HCT116 (cell line): Measurements from ENCODE around the gene OR2A7. TPM values are rescaled to one million over a fixed set of nuclear protein-coding genes. Genes with fewer than 3 reads are reported as not detected.
"Not testable (repeated sequence)": the region's sequence is repeated elsewhere in the genome, so short reads cannot be mapped to it uniquely, and the experiment has no call there.

Experiments used
- ATAC-seq: fragments of 200-7000 bp; cut with Tn5 transposase; 2 replicates; pipeline ENCODE4 v1.9.1; 2020; ENCODE audit warnings: mild to moderate bottlenecking, moderate library complexity
- BruUV-seq: library from RNA; stranded (reverse); fragments of 400-500 nt; replicated peaks from 2 replicates; lab custom pipeline; 2021; lab: Mats Ljungman, UMichigan
- CTCF ChIA-PET: fragments of 300-600 bp; sonication (Branson Sonifier 250); formaldehyde crosslinking; loops from one replicate; lab custom pipeline; 2021; ENCODE audit warnings: antibody characterized with exemption; lab: Charles Lee
- POLR2A ChIA-PET: fragments of 300-600, 350-600 bp; sonication (Branson Sonifier 250); formaldehyde crosslinking; loops from one replicate; lab custom pipeline; 2021; ENCODE audit warnings: antibody characterized with exemption; lab: Charles Lee
- RAD21 ChIA-PET, 2 experiments: fragments of 300-600 bp; sonication (Branson Sonifier 250); formaldehyde crosslinking; loops; one replicate each; lab custom pipeline; 2023; ENCODE audit warnings: low total read pairs in 2 of 2; ENCODE audit not compliant: uncharacterized antibody in 2 of 2, unreplicated experiment in 2 of 2, low non-redundant PET in 1 of 2; lab: Charles Lee
- DNase-seq: peaks from one replicate; pipeline ENCODE4 v3.0.0-alpha.2; 2010; ENCODE audit warnings: low read depth, low spot score
- H2AFZ ChIP-seq: fragments of 200-600 bp; shearing (Covaris generic), sonication (generic); 2 replicates; pipeline ENCODE4 v1.6.1; 2017; ENCODE audit warnings: low read depth, mixed run types, mixed read lengths, antibody characterized with exemption, low read length; ENCODE audit not compliant: poor library complexity, severe bottlenecking
- H3K27ac ChIP-seq: 2 replicates; pipeline ENCODE4 v1.5.1; 2012; ENCODE audit warnings: low read depth, low read length
- H3K27me3 ChIP-seq: fragments of 200-600 bp; sonication (generic); 2 replicates; pipeline ENCODE4 v1.6.1; 2016; ENCODE audit warnings: mixed run types, low read length, mixed read lengths; ENCODE audit not compliant: insufficient read depth
- H3K36me3 ChIP-seq, 2 experiments: fragments of 200-500 bp in 1 of 2; fragments of 200-600 bp in 1 of 2; sonication (Bioruptor generic) in 1 of 2; sonication (generic) in 1 of 2; 2 replicates each; pipeline versions ENCODE4 v1.5.1 to v1.6.1; 2014 to 2016; ENCODE audit warnings: low read length in 2 of 2, inconsistent platforms in 1 of 2, mixed read lengths in 1 of 2, mixed run types in 1 of 2; ENCODE audit not compliant: insufficient read depth in 2 of 2, control insufficient read depth in 1 of 2
- H3K4me1 ChIP-seq, 2 experiments: fragments of 200-600 bp in 1 of 2; sonication (generic) in 1 of 2; 2 replicates each; pipeline versions ENCODE4 v1.5.1 to v1.6.1; 2012 to 2017; ENCODE audit warnings: low read length in 2 of 2, inconsistent platforms in 1 of 2, mild to moderate bottlenecking in 1 of 2, mixed read lengths in 1 of 2, mixed run types in 1 of 2, moderate library complexity in 1 of 2; ENCODE audit not compliant: insufficient read depth in 2 of 2, control insufficient read depth in 1 of 2
- H3K4me2 ChIP-seq: fragments of 200-600 bp; sonication (generic); 2 replicates; pipeline ENCODE4 v1.6.1; 2017; ENCODE audit warnings: mixed run types, low read length, mixed read lengths
- H3K4me3 ChIP-seq, 2 experiments: fragments of 200-600 bp in 1 of 2; sonication (generic) in 1 of 2; replicated peaks in 1 of 2; 2 replicates each; pipeline ENCODE4 v1.5.1; 2011 to 2016; ENCODE audit warnings: low read length in 2 of 2, control low read depth in 1 of 2, low read depth in 1 of 2, mild to moderate bottlenecking in 1 of 2, mixed read lengths in 1 of 2, mixed run types in 1 of 2
- H3K79me2 ChIP-seq: fragments of 200-600 bp; sonication (generic); 2 replicates; pipeline ENCODE4 v1.6.1; 2017; ENCODE audit warnings: mild to moderate bottlenecking, mixed run types, low read length, moderate library complexity, mixed read lengths; ENCODE audit not compliant: insufficient read depth
- H3K9ac ChIP-seq: fragments of 200-600 bp; sonication (generic); 2 replicates; pipeline ENCODE4 v1.6.1; 2016; ENCODE audit warnings: low read length, mixed read lengths
- H3K9me2 ChIP-seq: fragments of 200-600 bp; sonication (generic), shearing (Covaris generic); 2 replicates; pipeline ENCODE4 v1.6.1; 2017; ENCODE audit warnings: mixed run types, mild to moderate bottlenecking, moderate library complexity; ENCODE audit not compliant: insufficient read depth
- H3K9me3 ChIP-seq, 2 experiments: fragments of 200-500 bp in 1 of 2; fragments of 200-600 bp in 1 of 2; sonication (Bioruptor generic) in 1 of 2; sonication (generic) in 1 of 2; 2 replicates each; pipeline ENCODE4 v1.6.1; 2014 to 2017; ENCODE audit warnings: low read length in 2 of 2, mixed read lengths in 2 of 2, inconsistent platforms in 1 of 2, low read depth in 1 of 2, mild to moderate bottlenecking in 1 of 2, mixed run types in 1 of 2, moderate library complexity in 1 of 2; ENCODE audit not compliant: control insufficient read depth in 1 of 2, insufficient read depth in 1 of 2
- H4K20me1 ChIP-seq: fragments of 200-600 bp; sonication (generic), shearing (Covaris generic); 2 replicates; pipeline ENCODE4 v1.6.1; 2017; ENCODE audit warnings: mixed run types, mild to moderate bottlenecking, moderate library complexity; ENCODE audit not compliant: insufficient read depth
- intact Hi-C: fragments of 100-400 bp; cut with micrococcal nuclease; formaldehyde crosslinking; loops from 2 replicates; pipeline ENCODE4 v1.10.0; 2022
- total RNA-seq: library from RNA; stranded (reverse); gene quantifications from one replicate; pipeline ENCODE4 v1.2.1, GENCODE V29; 2021; ENCODE audit not compliant: unreplicated experiment

OR2A7 gene
- total RNA-seq, 1 experiment from 2014 or later, result 8.1 TPM

DNA sequence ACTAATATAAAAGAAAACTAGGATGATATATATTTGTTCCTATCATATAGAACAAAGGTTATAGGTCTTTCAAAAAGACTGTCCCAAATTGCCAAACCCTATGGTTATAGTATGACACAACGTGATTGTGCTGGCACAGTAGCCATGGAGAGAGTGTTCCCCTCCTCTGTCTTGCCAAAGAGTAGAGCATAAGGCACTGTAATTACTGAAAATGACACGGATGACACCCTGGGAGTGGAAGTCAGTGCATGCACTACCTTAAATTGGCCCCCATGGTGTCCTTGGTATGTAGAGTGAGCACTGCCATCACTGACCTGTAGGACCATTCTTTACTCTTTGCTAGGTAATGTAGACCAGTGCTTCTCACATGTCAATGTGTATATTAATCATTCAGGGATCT lies 40.6 kb upstream of the OR2A7 start:
- H3K4me1 ChIP-seq, H3K27me3 ChIP-seq, H3K27ac ChIP-seq, H3K9me2 ChIP-seq, H4K20me1 ChIP-seq, H3K36me3 ChIP-seq, POLR2A ChIA-PET, BruUV-seq, H3K79me2 ChIP-seq, H3K9me3 ChIP-seq, H3K4me3 ChIP-seq, RAD21 ChIA-PET, CTCF ChIA-PET, H3K4me2 ChIP-seq, intact Hi-C loops, H3K9ac ChIP-seq, H2AFZ ChIP-seq, DNase-seq: not testable (repeated sequence)
- peak; percentile 66; the same call in 1 of the 2 replicates for ATAC-seq

DNA sequence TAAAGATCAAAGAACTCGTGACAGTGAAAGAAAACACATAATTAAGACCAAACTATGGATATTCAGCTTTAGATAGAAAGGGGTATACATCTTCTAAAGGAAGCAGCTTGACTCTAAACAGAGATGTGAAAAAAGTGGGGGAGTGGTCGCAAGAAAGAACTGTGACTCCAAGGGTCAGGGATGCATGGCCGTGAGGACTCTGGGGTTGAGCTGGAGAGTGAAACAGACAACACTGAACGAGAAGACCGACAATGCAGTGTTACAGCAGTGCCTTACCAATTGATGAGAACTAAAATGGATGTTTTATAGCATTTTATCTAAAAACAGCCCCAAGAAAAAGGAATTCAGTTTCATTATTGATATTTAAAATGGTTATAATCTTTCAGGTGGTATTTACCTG lies 39.0 kb upstream of the OR2A7 start:
- H3K4me1 ChIP-seq, DNase-seq, H3K27ac ChIP-seq, H3K9ac ChIP-seq, intact Hi-C loops, H3K27me3 ChIP-seq, H2AFZ ChIP-seq, H3K79me2 ChIP-seq, CTCF ChIA-PET, H3K4me3 ChIP-seq, H3K36me3 ChIP-seq, H3K9me3 ChIP-seq, RAD21 ChIA-PET, H3K4me2 ChIP-seq, H4K20me1 ChIP-seq, POLR2A ChIA-PET, H3K9me2 ChIP-seq, BruUV-seq: not testable (repeated sequence)
- ATAC-seq, result 0 out of 2 replicates have a peak, but pooled peaks have one; percentile 18

DNA sequence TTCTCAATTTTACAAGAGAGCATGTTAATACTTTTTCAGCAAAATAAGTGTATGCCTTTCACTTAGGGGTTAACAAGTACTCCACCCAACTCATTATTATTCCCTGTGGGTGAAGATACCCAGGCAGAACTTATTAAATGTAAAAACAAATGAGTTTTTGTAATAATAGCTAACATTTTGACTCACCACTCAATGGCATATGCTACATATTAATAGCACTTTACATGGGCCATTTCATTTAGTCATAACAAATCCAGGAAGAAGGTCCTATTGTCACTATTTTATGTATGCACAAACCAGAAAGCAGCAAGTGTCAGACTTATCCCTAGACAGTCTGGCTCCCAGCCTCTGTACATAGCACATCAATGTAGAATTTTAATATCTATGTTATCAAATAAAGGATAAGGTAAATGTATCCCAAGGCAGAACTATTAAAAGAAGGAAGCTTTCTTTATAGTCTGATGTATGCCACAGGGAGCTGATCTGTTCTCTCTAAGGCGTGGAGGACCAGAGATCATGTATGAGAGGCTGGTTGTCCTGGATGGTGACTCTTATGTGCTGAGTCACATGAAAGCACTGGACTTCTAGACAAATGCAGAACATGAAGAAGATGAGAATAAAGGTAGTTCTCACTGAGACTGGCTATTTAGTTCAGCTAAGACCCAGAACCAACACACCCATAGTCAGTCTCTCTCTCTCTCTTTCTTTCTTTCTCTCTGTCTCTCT lies 38.1 kb upstream of the OR2A7 start:
- H3K27ac ChIP-seq, H3K9me3 ChIP-seq, H3K79me2 ChIP-seq, H3K4me2 ChIP-seq, H3K4me3 ChIP-seq, CTCF ChIA-PET, H3K9ac ChIP-seq, H3K4me1 ChIP-seq, H3K9me2 ChIP-seq, H3K27me3 ChIP-seq, H4K20me1 ChIP-seq, H3K36me3 ChIP-seq, DNase-seq, H2AFZ ChIP-seq, RAD21 ChIA-PET, POLR2A ChIA-PET, intact Hi-C loops, BruUV-seq: not testable (repeated sequence)
- ATAC-seq, result peak; percentile 50

DNA sequence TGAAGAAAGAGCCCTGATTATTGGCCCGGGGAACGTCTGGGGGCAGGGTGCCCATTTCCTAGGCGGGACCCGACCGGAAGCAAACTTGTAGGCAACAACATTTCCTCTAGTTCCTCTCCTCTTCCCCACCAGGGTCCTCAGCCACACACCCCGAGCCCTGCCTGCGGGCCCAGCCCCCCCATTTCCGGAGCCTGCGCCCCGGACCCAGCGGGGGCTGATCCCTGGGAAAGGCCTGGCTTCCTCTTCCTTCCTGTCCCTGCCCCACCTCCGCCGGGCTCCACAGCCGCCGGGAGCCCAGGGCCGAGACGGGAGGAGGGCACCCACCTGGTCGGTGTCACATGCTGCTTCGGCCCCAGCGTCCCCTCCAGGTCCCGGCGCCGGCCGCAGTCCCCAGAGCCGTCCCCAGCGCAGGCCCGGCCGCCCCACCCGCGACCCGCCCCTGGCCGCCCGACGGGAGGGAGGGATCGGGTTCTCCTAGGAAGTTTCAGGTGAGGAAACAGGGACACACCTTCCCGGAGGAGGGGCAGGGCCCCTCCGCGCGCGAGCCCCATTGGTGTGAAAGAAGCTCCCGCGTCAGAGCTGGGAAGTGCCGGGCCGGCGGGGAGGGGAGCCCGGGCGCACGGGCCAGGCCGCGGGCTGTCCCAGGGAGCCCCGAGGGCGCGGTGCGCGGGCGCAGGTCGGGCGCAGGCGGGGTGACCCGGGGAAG lies 29.4 kb upstream of the OR2A7 start:
- H2AFZ ChIP-seq, H3K4me1 ChIP-seq, DNase-seq, H3K27ac ChIP-seq, H3K79me2 ChIP-seq, H3K4me2 ChIP-seq, intact Hi-C loops, H3K27me3 ChIP-seq, POLR2A ChIA-PET, H3K36me3 ChIP-seq, RAD21 ChIA-PET, H3K9me2 ChIP-seq, H4K20me1 ChIP-seq, H3K9me3 ChIP-seq, H3K4me3 ChIP-seq, H3K9ac ChIP-seq, CTCF ChIA-PET: not testable (repeated sequence)
- BruUV-seq, result TSS peak; percentile 69
- ATAC-seq, result peak; percentile 95
